ENCODE measurements around the gene PYURF. TPM values are rescaled to one million over a fixed set of nuclear protein-coding genes. Genes with fewer than 3 reads are reported as not detected.

The PYURF gene
- total RNA-seq, 1 donor from 2014 or later = 121 TPM

DNA sequence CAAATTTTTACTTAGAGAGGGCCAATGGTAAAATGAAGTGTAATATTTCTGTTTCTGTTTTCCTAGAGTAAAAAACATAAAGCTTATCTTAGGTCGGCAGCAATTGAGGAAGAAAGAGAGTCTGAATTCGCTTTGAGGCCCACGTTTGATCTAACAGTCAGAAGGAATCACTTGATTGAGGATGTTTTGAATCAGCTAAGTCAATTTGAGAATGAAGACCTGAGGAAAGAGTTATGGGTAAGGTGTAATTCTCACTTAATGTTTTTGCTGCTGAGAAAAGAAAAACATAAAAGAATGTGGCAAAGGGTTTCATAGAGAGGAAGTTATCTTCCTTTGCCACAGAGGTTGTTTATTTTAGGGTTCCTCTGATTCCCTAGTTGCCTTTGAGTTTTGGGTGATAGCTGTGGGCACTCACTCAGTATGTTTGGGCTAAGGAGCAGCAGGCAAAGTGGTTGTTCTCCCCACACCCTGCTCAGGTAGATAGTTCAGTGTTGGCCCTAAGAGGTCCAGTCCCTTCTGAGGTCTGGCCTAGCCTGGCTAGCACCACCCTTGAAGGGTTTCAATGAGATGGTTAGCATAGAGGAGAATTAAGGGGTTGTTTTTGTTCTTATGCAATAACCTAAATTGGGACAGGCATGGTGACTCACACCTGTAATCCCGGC lies 34.3 kb downstream of the PYURF start:
- DNase-seq (ENCODE audit: extremely low spot score in 2 of 2) = no peak
- H3K27me3 ChIP-seq = no peaks in the 10 kb centered on the region
- H3K36me3 ChIP-seq = peaks cover 0 to 5% of the 10 kb centered on the region in 2 donors
- intact Hi-C loops (cut with DNase I) = no loop called here
- no peak overlapping the region for H3K4me3 ChIP-seq
- H3K27ac ChIP-seq = no peak overlapping the region
- no peaks in the 10 kb centered on the region for H3K4me1 ChIP-seq
- H3K9me3 ChIP-seq = no peaks in the 10 kb centered on the region
- TF ChIP-seq, protein P1, sequence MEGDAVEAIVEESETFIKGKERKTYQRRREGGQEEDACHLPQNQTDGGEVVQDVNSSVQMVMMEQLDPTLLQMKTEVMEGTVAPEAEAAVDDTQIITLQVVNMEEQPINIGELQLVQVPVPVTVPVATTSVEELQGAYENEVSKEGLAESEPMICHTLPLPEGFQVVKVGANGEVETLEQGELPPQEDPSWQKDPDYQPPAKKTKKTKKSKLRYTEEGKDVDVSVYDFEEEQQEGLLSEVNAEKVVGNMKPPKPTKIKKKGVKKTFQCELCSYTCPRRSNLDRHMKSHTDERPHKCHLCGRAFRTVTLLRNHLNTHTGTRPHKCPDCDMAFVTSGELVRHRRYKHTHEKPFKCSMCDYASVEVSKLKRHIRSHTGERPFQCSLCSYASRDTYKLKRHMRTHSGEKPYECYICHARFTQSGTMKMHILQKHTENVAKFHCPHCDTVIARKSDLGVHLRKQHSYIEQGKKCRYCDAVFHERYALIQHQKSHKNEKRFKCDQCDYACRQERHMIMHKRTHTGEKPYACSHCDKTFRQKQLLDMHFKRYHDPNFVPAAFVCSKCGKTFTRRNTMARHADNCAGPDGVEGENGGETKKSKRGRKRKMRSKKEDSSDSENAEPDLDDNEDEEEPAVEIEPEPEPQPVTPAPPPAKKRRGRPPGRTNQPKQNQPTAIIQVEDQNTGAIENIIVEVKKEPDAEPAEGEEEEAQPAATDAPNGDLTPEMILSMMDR (IDR thresholded peaks at IDR 0.05) = no peak
- no peak for TF ChIP-seq POLR2A (IDR thresholded peaks at IDR 0.05)
- TF ChIP-seq POLR2AphosphoS5 (IDR thresholded peaks at IDR 0.05; ENCODE audit: insufficient read depth in 1 of 2, low read depth in 1 of 2) = no peak

DNA sequence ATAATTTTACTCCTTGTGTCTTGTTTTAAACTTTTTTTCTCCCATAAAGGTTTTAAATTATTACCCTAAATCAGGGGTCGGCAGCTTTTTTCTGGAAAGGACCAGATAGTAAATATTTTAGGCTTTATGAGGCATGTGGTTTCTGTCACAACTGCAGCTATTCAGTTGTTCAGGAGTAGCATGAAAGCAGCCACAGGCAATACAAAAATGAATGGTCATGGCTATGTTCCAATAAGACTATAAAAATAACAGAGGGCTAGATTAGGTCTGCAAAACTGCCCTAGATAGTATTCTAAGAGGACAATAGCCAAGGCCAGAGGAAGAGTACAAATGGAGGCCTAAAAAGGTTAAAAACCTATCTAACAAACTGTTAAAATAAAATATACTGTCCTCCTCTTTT lies 42.0 kb downstream of the PYURF start:
- TF ChIP-seq, protein P1 (IDR thresholded peaks at IDR 0.05) = no peak
- no peak for TF ChIP-seq POLR2A (IDR thresholded peaks at IDR 0.05)
- TF ChIP-seq POLR2AphosphoS5 (IDR thresholded peaks at IDR 0.05; ENCODE audit: insufficient read depth in 1 of 2, low read depth in 1 of 2) = no peak
- H3K27ac ChIP-seq = no peak overlapping the region
- H3K9me3 ChIP-seq = no peaks in the 10 kb centered on the region
- intact Hi-C loops (cut with DNase I) = no loop called here
- no peak overlapping the region for H3K4me3 ChIP-seq
- H3K4me1 ChIP-seq = no peaks in the 10 kb centered on the region
- no peaks in the 10 kb centered on the region for H3K27me3 ChIP-seq
- no peak for DNase-seq (ENCODE audit: extremely low spot score in 2 of 2)
- H3K36me3 ChIP-seq = peaks cover 0 to 3% of the 10 kb centered on the region in 2 donors

DNA sequence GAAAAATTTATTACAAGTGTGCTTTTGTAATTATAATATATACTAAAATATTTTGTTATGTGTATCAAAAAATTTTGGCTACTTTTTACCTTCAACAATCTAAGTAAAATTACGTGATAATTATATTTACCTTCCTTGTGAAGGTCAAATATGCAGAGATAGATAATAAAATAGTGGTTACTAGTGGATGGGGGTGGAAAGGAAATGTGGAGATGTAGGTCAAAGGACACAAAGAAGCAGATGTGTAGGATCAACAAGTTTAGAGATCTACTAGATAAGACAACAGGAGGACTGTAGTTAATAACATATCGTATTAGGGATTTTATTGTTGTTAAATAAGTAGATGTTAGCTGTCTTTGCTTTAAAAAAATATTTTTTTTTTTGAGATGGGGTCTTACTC lies 45.3 kb downstream of the PYURF start:
- peaks cover 0 to 3% of the 10 kb centered on the region in 2 donors for H3K36me3 ChIP-seq
- intact Hi-C loops (cut with DNase I) = no loop called here
- DNase-seq (ENCODE audit: extremely low spot score in 2 of 2) = no peak
- no peaks in the 10 kb centered on the region for H3K4me1 ChIP-seq
- H3K27ac ChIP-seq = no peak overlapping the region
- no peaks in the 10 kb centered on the region for H3K27me3 ChIP-seq
- H3K9me3 ChIP-seq = no peaks in the 10 kb centered on the region
- TF ChIP-seq POLR2A (IDR thresholded peaks at IDR 0.05) (no peak), POLR2AphosphoS5 (IDR thresholded peaks at IDR 0.05; ENCODE audit: insufficient read depth in 1 of 2, low read depth in 1 of 2) (no peak)
- TF ChIP-seq, protein P1 (IDR thresholded peaks at IDR 0.05) = no peak
- H3K4me3 ChIP-seq = no peak overlapping the region

- no peaks in the 10 kb centered on the region for H3K27me3 ChIP-seq
- no peaks in the 10 kb centered on the region for H3K9me3 ChIP-seq
- TF ChIP-seq, protein P1 (IDR thresholded peaks at IDR 0.05) = no peak
- TF ChIP-seq POLR2A (IDR thresholded peaks at IDR 0.05) (no peak), POLR2AphosphoS5 (IDR thresholded peaks at IDR 0.05; ENCODE audit: insufficient read depth in 1 of 2, low read depth in 1 of 2) (no peak)
- H3K4me3 ChIP-seq = no peak overlapping the region
- peaks cover 0 to 3% of the 10 kb centered on the region in 2 donors for H3K36me3 ChIP-seq
- DNase-seq (ENCODE audit: extremely low spot score in 2 of 2) = no peak
- no peak overlapping the region for H3K27ac ChIP-seq
- intact Hi-C loops (cut with DNase I) = no loop called here
- H3K4me1 ChIP-seq = no peaks in the 10 kb centered on the region
Observed at GRCh38 chr4:88477229-88477860, 46.2 kb downstream of the PYURF start.

Other genes starting within 250 kb of the PYURF start
- gene PPM1K, start 239.2 kb downstream of the PYURF start, total RNA-seq = 22.8 TPM
- gene HERC6, start 144.9 kb downstream of the PYURF start, total RNA-seq = 14.5 TPM
- gene HERC5, start 66.7 kb downstream of the PYURF start, total RNA-seq = 5.4 TPM
- gene HERC3, start 68.7 kb upstream of the PYURF start, total RNA-seq = 32.9 TPM
- gene NAP1L5, start 174.1 kb upstream of the PYURF start, total RNA-seq = 9.1 TPM